CD4-positive, alpha-beta T cell treated with Interleukin-4 for 1 hour (primary cell): ENCODE results near the gene NACAD.
A peak's percentile ranks its signal among the peaks of the same experiment; 100 is the strongest.

Experiments
- DNase-seq, 2 donors: peaks; one replicate each; pipeline ENCODE4 v3.0.0-alpha.2; 2020 to 2022

The NACAD gene

GRCh38 chr7:45073786-45074527 is 14.8 kb downstream of the NACAD start:
- no peak for DNase-seq

GRCh38 chr7:45073031-45073785 is 15.6 kb downstream of the NACAD start:
- DNase-seq, result no peak

- DNase-seq, result peak in 1 of 2 donors; percentile 31
Measured at GRCh38 chr7:45072131-45073030, 16.4 kb downstream of the NACAD start.

- DNase-seq, result no peak
Measured at GRCh38 chr7:45071528-45071927, 17.2 kb downstream of the NACAD start.

GRCh38 chr7:45070254-45070642 is 18.5 kb downstream of the NACAD start:
- no peak for DNase-seq

- DNase-seq, result no peak
Measured at GRCh38 chr7:45069444-45070253, 19.1 kb downstream of the NACAD start.

- DNase-seq, result no peak
Measured at GRCh38 chr7:45068236-45069023, 20.3 kb downstream of the NACAD start.

- DNase-seq, result no peak
Measured at GRCh38 chr7:45067582-45067981, 21.2 kb downstream of the NACAD start.

GRCh38 chr7:45066409-45066808 is 22.4 kb downstream of the NACAD start:
- DNase-seq, result no peak

- no peak for DNase-seq
Measured at GRCh38 chr7:45065031-45065995, 23.5 kb downstream of the NACAD start.

GRCh38 chr7:45064047-45064725 is 24.6 kb downstream of the NACAD start:
- no peak for DNase-seq

GRCh38 chr7:45061806-45062425 is 26.9 kb downstream of the NACAD start:
- no peak for DNase-seq

- DNase-seq, result no peak
Measured at GRCh38 chr7:45061352-45061751, 27.4 kb downstream of the NACAD start.

GRCh38 chr7:45060295-45060694 is 28.5 kb downstream of the NACAD start:
- DNase-seq, result no peak

- DNase-seq, result no peak
Measured at GRCh38 chr7:45057878-45058277, 30.9 kb downstream of the NACAD start.

- no peak for DNase-seq
Measured at GRCh38 chr7:45055594-45056219, 33.1 kb downstream of the NACAD start.

- no peak for DNase-seq
Measured at GRCh38 chr7:45055016-45055415, 33.8 kb downstream of the NACAD start.

- DNase-seq, result no peak
Measured at GRCh38 chr7:45054442-45054841, 34.3 kb downstream of the NACAD start.

GRCh38 chr7:45053941-45054340 is 34.8 kb downstream of the NACAD start:
- DNase-seq, result no peak
